ENCODE measurements around the gene AGPAT3.

GRCh38 chr21:43921571-43921978, 56.6 kb downstream of the AGPAT3 start:
- no peak for TF ChIP-seq CTCF (IDR thresholded peaks at IDR 0.05)
- no peak for TF ChIP-seq POLR2A (IDR thresholded peaks at IDR 0.05)
- no peak for TF ChIP-seq POLR2AphosphoS5 (IDR thresholded peaks at IDR 0.05)

Data from prostate gland (tissue), 2 donors.